T-helper 22 cell (primary cell): ENCODE results near the gene TAOK2.

ENCODE experiments used
- DNase-seq: peaks from one replicate; pipeline ENCODE4 v3.0.0-alpha.2; 2020; ENCODE audit warnings: low read depth

The TAOK2 gene

DNA sequence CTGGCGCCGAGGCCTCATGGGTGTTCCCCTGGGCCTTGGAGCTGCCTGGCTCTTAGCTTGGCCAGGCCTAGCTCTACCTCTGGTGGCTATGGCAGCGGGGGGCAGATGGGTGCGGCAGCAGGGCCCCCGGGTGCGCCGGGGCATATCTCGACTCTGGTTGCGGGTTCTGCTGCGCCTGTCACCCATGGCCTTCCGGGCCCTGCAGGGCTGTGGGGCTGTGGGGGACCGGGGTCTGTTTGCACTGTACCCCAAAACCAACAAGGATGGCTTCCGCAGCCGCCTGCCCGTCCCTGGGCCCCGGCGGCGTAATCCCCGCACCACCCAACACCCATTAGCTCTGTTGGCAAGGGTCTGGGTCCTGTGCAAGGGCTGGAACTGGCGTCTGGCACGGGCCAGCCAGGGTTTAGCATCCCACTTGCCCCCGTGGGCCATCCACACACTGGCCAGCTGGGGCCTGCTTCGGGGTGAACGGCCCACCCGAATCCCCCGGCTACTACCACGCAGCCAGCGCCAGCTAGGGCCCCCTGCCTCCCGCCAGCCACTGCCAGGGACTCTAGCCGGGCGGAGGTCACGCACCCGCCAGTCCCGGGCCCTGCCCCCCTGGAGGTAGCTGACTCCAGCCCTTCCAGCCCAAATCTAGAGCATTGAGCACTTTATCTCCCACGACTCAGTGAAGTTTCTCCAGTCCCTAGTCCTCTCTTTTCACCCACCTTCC lies 13.9 kb downstream of the TAOK2 start:
- no peak for DNase-seq

DNA sequence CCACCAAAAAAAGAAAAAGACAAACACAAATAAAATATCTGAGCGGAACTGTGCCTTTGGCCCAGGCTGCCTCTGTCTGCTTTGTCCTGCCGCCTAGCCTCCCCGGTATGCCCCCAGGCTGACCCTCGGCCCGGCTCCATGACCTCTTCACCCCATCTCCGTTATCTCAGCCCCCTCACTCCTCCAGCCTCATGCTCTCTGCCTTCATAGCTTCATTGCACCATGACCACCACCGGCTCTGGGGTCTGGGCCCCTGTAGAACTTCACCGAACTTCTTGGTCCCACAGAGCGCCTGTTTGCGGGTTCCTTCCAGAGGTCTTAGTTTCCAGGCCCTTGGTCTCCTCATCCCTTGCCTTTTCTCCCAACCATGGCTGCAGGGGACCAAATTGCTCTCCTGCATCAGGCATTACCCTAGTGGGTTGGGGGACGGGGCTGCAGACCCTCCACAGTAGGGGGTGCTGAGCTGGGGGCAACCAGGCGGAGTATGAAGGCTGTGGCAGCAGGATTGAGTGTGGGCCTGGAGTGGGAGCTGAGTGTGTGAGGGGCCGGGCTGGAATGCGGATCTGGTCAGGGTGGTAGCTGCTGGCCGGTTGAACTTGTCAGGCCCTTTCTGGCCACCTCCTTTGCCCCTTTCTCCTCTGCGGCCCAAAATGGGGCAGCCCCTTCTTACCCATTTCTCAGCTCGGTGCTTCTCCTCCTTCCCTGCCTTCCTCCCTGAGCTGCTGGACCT lies 14.8 kb downstream of the TAOK2 start:
- no peak for DNase-seq

DNA sequence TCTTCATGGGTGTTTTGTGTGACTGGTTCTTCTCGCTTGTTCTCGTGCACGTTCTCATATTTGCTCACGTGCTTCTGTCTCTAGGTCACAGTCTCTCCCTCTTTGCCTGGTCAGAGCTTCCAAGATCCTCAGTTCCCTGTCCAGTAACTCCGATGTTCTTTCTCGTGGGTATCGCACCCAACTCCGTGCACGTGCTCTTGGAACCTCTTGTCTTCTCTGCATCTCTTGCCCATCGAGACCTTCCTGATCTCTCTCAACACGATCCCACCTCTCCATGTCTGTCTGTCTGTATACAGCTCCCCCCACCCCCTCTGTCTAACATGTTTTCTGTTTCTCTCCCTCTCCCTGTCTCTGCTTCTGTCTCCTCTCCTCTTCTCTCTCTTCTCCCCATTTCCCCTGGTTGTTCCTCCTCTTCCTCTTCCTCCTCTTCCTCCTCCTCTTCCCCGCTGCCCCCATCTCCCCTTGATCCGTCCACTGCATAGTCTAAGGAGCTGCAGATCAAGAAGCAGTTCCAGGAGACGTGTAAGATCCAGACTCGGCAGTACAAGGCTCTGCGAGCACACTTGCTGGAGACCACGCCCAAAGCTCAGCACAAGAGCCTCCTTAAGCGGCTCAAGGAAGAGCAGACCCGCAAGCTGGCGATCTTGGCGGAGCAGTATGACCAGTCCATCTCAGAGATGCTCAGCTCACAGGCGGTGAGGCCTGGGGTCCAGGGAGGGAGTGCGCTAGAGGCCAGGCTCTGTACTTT lies 15.6 kb downstream of the TAOK2 start:
- DNase-seq: no peak

DNA sequence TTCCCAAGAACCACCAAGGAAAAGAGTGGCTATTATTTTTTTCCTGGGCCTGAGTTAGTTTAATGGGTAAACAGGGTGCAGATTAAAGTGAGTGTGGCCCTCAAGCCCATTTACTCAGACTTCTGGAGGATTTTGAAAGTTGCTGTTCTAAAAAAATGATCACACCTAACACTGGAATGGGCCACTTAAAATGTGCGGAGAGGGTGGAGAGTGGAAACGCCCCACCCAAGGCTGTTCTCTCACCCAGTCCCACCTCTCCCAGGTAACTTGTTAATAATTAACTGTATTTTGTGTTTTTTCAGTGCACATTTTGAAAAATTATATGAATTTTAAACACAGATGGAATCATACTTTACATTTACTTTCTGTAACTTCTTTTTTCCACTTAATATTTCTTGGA lies 16.4 kb downstream of the TAOK2 start:
- no peak for DNase-seq

DNA sequence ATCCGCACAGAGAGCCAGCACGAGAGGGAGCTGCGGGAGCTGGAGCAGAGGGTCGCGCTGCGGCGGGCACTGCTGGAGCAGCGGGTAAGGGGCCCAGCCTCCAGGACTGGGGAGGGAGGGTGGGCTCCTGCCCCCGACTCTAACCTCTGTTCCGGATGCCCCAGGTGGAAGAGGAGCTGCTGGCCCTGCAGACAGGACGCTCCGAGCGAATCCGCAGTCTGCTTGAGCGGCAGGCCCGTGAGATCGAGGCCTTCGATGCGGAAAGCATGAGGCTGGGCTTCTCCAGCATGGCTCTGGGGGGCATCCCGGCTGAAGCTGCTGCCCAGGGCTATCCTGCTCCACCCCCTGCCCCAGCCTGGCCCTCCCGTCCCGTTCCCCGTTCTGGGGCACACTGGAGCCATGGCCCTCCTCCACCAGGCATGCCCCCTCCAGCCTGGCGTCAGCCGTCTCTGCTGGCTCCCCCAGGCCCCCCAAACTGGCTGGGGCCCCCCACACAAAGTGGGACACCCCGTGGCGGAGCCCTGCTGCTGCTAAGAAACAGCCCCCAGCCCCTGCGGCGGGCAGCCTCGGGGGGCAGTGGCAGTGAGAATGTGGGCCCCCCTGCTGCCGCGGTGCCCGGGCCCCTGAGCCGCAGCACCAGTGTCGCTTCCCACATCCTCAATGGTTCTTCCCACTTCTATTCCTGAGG lies 17.4 kb downstream of the TAOK2 start:
- DNase-seq: no peak

DNA sequence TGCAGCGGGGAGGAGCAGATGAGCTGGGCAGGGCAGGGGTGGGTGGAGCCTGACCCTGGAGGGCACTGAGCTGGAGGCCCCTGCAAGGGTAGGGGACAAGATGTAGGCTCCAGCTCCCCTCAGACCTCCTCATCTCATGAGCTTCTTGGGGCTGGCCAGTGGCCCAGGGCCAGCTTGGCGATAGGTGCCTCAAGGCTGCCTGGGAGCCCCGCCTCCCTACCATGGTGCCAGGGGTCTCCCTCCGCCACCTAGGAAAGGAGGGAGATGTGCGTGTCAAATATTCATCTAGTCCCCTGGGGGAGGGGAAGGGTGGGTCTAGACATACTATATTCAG lies 17.9 kb downstream of the TAOK2 start:
- DNase-seq: no peak

DNA sequence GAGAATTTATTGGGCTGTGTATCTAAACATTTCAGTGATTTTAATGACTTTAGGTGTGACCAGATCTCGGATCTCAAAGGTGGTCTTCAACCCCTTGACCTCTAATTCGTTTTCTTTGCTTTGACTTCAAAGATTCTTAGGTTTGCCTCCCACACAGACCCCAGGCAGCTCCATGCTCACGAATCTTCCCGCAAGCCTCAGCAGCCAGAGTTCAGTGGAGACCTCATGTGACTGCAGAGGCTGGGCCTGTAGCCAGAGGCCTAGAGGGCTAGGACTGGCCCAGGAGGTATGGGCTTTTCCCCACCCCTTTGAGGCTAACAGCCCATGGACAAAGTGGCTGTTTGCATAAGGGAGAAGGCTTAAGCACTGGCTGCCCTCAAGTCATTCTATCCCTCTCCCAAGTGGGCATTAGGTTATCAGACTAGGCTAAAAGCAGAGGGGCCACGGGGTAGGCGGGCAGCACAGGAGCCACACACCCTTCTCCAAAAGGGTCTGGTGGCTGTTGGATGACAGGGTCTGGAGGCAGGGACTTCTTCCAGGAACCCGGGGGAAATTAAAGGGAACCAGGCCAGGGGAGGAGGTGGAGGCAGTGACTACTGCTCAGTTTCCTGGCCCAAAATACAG lies 18.8 kb downstream of the TAOK2 start:
- no peak for DNase-seq

DNA sequence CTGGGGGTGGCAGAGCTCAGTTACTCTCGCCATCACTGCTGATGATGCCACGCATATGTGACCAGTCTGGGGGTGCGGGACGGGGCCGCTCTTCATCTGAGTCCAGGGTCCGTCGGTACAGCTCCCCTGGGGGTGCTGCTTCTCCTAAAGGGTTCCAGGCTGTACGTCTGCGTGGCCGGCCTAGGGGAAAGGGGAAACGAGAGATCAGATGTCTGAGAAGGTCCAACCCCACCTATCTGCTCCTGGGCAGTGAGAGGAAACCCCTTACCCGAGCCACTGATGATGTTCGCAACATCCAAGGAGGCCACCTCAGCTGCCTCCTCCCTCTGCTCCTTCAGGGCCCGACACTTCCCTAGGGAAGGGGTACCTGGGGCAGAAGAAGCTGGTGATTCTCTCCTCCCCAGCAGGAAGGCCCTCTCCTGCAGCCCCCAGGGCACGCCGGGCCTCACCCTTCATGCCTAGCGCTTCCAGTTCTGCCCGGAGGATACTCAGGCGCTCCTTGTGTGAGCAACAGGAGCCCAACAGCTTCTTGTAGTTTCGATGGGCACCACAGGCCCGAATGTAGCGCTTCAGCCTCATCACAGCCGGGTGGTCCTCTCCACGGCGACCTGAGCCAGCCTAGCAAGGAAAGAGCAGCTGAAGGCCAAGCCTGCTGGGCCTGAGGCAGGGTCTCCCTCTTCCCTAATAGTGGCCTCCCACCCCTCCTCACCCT lies 19.7 kb downstream of the TAOK2 start:
- DNase-seq: no peak

DNA sequence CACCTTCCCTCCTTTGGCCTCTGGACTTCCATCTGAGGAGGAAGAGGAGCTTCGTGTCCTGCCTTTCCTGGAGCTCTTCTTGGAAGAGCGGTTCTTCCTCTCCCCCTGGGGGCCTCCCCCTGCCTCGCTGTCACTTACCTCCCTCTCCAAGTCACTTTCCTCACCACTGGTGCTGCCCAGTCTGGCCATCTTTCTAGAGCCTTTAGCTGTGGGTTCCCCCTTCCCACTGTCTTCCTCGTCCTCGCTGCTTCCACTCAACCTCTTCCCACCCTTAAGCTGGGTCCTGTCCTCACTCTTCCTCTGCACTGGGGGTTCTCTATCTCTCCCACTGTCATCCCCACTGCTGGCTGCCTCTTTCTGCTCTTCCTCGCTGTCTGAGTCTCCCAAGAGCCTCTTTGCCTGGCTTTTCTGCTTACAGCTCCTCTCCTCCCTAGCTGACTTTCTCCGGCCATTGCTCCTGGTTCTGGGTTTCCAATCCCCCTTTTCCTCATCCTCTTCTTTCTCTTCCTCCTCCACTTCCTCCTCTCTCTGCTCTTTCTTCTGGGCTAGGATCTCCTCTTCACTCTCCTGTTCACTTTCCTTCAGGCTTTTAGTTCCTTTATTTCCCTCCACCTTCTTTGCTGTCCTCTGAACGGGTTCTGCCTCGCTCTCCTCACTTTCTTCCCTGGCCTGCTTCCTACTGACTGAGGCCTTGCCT lies 20.4 kb downstream of the TAOK2 start:
- DNase-seq: no peak

DNA sequence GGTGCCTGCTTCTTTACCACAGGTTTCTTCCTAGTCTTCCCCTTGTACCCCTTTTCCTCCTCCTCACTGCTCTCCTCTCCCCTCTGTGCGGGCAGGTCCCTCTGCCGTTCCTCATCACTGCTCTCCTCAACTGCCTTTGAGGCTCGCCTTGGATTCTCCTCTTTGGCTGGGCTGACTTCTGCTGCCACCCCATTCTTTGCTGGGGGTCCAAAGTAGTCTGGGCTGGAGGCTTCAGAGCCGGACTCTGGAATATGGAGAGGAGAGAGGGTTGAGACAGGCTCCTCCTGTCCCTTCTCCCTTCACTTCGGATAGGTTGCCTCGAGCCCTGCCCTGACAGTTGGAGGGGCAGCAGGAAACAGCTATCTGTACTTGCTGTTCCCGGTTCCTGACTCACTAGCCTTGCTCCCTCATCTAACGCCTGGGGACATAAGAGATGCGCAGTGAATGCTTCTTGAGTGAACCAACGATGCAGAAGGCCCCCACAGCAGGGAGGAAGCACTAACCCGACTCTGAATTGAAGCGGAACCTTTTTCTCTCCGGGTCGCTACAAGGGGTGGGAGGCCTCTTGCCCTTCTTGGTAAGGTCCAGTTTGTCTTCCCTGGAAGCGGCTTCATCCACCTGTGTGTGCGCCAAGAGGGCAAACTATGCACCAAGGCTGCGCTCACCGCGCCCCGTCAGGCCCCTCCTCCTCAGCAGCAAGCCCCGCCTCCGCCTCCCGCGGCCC lies 21.1 kb downstream of the TAOK2 start:
- no peak for DNase-seq

DNA sequence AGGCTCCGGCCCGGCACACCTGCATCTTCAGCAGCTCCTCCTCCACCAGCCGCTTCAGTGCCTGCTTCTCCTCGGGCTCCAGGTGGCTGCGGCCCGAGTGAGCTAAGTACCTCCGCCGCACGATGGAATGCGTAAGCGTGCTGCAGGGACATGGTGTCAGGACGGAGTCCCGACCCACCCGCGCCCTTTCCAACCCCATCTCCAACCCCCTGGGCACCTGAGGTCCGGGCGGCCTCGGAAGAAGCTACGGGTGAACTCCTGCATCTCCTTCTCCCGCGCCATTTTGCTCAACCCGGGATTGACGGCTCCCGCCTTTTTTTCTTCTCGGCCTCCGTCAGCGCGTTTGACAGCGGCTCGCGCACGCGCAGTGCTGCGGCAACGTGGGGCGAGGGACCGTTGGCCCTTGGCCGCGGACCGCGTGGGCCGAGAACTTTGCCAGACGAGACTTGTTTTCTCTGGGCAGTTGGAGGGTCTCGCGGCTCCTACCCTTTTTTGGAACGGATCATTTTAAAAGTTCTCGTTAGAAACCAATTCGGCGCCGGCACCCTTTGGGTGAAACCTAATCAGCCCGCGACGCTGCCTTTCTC lies 21.7 kb downstream of the TAOK2 start, which contains the start of gene HIRIP3:
Gene HIRIP3 (minus strand): TSS at position 294 of the 587 bp plus-strand sequence. CDS start 12 bp downstream, at position 282.
- peak; percentile 79 for DNase-seq

DNA sequence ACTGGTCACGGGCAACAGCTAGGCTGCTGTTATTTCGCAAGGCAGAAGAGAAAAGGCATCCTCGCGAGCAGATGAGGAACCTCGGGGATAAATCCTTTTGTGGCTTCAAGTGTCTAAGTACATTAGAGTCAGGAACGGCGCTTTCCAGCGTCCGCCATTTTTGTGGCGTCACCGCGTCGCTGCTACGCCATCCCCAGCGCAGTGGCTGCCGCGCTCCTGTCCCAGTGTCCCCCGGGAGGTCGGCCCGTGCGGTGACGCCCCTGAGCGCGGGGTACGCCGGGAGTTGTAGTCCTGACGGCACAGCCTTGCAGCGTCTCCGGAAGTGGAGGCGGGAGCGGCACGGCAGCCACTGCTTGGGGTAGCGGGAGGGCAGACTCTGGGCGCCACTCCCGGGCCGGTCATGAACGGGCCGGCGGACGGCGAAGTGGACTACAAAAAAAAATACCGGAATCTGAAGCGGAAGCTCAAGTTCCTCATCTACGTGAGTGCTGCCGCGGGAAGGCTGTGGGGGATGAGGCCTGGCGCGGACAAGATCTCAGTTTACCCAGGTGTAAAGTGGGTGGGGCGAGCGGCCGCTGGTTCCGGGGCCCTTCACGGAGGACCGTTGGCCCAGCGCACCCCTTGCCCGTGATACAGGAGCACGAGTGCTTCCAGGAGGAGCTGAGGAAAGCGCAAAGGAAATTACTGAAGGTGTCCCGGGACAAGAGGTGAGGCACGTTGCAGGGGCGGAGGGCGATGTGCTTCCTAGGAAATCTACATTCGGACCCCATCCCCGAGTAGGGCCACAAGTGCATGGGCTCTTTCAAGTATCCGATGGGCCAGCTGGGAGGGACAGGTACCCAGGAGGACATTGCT lies 22.5 kb downstream of the TAOK2 start, which contains the start of gene INO80E:
Gene INO80E (plus strand): TSS at position 331 of the 855 bp plus-strand sequence. CDS start 70 bp downstream, at position 401.
- DNase-seq: peak; percentile 99

DNA sequence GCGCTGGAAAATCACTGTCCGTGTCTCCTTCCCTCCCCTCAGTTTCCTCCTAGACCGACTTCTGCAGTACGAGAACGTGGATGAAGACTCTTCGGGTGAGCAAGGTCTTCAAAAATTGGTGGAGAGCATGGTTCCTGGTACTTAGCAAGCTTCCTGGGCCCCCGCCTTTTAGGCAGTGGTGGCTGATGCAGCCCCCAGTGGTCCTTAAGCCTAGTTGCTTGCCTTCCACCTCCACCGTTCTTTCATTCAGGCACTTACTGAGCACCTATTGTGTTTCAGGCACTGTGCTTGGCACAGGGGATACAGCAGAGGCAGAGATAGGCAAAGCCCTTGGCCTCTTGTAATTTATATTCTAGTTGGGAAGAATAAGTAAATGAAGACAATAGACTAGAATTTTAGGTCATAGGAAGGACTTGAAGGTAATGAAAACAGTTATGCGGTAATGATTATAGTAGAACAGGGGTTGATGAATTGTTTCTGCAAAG lies 23.1 kb downstream of the TAOK2 start:
- no peak for DNase-seq

DNA sequence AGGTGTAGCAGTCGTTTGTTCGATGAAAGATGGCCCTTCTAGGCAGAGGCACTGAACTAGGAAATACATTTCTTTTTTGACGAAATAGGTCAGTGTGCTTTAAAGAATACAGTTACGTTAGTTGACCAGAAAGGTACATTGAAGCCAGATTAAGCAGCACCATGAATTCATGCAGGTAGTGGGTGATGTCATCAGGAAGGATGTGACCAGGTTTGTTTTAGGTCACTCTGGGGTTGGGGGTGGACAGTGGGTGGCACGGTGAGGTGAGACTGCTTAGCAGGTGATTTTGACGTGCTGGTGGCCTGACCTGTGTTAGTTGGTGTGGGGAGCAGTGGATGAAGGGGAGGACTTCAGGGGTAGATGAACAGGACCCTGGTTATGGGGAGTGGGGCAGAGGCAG lies 25.9 kb downstream of the TAOK2 start:
- no peak for DNase-seq

DNA sequence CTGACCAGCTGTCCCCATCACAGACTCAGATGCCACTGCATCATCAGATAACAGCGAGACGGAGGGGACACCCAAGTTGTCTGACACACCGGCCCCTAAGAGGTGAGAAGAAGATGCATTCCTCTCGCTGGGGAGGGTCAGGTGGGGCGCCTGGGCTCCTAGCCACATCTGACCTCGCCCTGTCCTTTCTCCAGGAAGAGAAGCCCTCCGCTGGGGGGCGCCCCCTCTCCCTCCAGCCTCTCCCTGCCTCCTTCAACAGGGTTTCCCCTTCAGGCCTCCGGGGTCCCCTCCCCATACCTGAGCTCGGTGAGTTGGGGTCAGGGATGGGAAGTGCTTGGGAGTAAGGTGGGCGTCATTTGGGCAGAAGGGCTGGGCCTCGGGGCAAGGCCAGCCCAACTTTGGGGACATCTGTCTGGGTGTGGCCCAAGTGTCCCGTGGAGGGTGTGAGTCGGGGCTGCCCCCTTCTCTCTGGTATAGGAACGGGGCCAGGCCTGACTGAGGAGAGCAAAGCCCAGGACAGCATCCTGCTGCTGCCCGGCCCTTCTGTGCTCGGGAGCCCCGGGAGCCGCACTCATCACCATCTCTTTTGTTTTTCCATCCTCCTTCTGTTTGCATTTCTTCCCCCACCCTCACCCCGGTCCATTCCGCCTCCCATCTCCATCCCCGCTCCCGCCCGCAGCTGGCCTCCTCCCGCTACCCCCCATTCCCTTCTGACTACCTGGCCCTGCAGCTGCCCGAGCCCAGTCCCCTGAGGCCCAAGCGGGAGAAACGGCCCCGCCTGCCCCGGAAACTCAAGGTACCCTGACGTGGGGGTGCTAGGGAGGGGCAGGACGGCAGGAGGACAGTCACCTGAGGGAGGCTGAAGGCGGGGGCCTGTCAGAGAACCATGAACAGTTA lies 27.3 kb downstream of the TAOK2 start:
- DNase-seq: no peak

DNA sequence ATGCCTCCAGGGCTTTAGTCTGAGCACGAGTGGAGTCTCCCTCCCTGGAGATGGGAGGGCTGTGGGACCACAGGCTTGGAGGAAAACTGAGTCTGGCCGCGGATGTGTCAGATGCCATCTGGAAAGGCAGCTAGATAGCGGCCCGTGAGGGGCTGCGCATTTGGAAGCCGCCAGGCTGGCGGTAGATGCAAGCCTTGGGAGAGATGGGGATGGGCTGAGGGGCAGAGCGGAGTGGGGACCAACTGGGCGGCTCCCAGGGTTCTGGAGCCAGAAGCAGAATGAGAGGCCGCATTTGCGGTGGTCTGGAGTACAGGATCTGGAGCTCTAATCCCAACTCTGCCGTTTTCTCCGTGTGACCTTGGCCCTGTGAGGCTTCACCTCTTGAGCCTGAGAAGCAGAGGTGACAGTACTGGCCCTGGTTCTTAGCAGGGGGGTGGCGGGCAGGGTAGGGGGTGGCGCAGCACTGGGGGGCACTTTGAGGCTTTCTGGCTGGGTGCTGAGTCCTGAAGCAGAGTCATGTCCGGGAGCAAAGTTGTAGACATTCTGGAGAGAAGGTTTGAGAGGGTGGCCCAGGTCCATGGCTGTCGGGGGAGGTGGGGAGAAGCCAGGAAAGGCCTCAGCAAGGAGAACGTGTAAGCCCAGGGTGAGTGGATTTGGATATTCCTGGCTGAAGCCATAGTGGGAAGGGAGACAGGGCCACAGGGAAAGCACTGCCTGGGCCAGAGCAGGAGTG lies 29.1 kb downstream of the TAOK2 start:
- DNase-seq: no peak
